Measurements from ENCODE around the gene SMYD3.

DNA sequence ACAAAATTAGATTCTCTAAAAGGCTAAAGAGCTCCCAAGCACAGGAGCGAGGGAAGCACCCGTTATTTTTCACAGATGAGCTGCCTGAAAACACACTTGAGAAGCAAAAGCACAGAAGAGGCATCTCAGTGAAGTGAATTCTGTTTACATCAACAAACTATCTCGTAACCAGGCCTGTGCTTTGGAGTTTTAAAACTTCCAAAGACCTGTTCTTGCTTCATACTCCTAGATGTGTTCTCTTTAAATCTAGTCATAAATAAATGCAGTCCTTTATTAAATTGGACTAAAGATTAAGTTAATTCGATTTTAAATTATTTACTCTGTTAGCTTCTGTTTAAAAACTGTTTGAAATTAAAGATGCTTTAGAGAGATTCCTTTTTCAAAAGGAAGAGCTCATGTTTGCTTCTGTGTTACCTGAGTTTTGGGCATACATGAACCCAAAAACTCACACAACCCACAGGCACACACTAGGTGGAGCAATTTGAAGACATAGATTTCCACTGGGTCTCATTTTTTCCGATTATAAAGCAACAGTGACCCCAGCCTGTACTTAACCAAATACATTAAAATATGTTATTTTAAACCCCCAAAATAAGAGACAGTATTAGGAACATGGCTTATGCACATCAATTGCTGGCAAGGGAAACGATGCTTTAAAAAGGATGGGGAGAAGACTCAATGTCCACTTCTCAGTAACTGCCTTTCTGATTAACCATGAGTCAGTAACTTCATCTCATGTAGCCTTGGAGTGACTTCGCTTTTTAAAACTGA lies 648.2 kb downstream of the SMYD3 start:
- TF ChIP-seq, protein P1, sequence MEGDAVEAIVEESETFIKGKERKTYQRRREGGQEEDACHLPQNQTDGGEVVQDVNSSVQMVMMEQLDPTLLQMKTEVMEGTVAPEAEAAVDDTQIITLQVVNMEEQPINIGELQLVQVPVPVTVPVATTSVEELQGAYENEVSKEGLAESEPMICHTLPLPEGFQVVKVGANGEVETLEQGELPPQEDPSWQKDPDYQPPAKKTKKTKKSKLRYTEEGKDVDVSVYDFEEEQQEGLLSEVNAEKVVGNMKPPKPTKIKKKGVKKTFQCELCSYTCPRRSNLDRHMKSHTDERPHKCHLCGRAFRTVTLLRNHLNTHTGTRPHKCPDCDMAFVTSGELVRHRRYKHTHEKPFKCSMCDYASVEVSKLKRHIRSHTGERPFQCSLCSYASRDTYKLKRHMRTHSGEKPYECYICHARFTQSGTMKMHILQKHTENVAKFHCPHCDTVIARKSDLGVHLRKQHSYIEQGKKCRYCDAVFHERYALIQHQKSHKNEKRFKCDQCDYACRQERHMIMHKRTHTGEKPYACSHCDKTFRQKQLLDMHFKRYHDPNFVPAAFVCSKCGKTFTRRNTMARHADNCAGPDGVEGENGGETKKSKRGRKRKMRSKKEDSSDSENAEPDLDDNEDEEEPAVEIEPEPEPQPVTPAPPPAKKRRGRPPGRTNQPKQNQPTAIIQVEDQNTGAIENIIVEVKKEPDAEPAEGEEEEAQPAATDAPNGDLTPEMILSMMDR (IDR thresholded peaks at IDR 0.05; ENCODE audit: borderline replicate concordance, extremely low read depth, low read length, poor library complexity, severe bottlenecking), result peak; percentile 23
- TF ChIP-seq EZH2 (IDR thresholded peaks at IDR 0.05; ENCODE audit: borderline replicate concordance, low read depth, low read length, severe bottlenecking), result no peak

Data from DND-41 (cell line).